B cell (primary cell): ENCODE data around the gene ADRB1.

Experiments
- CTCF ChIP-seq: fragments of 200-600 bp; IDR thresholded peaks from one replicate; pipeline ENCODE4 v1.8.0; 2022; ENCODE audit warnings: antibody characterized with exemption, mild to moderate bottlenecking
- EZH2 ChIP-seq: IDR thresholded peaks from 2 replicates; pipeline ENCODE4 v1.6.1; 2012; ENCODE audit warnings: borderline replicate concordance, low read depth, mild to moderate bottlenecking, moderate library complexity, low read length; ENCODE audit not compliant: insufficient read depth, poor library complexity, severe bottlenecking

GRCh38 chr10:114071178-114071577 is 27.5 kb downstream of the ADRB1 start:
- no peak for TF ChIP-seq CTCF
- no peak for TF ChIP-seq EZH2
